ENCODE measurements around the gene G3BP2. TPM values are rescaled to one million over a fixed set of nuclear protein-coding genes. Genes with fewer than 3 reads are reported as not detected.

G3BP2 gene
- total and polyA plus RNA-seq, 2 of the 13 experiments (the other 11 are each of a cell fraction or from before 2014, with no cell fraction given), result 51.7 to 179 TPM

DNA sequence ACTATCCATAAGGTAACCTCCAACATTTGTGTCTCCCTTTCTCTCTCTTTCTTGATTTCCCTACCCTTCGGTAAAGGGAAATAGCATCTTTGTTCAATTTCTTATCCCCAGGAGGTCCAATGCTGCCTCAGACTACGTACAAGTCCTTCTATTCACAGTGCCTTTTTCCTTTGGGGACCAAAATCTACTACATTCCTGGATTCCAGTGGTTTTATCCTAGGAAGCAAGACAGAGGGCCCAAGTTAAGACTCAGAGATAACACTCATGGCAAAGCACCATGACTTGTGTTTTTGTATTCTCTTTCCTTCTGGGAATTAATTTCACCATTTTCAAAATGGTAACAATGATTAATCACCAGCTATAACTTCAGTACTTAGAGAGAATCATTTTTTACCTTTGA is 10.6 kb downstream of the G3BP2 start (continued):
- TF ChIP-seq IRF1 (CRISPR knock-in tag; IDR thresholded peaks at IDR 0.05; ENCODE audit: low read depth) (no peak), MIXL1 (CRISPR knock-in tag; IDR thresholded peaks at IDR 0.05) (no peak)

DNA sequence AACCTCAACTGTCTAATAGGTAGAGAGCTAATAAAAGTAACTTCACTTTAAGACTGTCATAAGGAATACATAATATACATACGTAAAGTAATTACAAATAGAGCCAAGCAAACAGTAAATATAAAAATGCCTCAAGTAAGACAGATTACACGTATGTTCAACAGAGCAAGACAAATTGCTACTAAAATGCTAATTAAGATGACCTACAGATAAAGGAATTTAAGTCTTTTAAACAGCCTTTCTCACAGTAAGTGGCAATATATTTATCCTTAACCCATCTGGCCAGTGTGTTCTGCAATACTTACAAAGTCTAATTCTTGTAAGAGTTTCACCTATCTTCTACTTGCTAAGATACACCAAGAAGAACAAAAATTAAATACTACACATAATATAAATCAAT is 12.7 kb downstream of the G3BP2 start:
- H3K27me3 ChIP-seq (ENCODE audit: control insufficient read depth in 1 of 2, insufficient read depth in 2 of 2, low read length in 2 of 2), result no peaks in the 10 kb centered on the region
- DNase-seq (ENCODE audit: low spot score), result no peak
- H3K4me3 ChIP-seq (replicated peaks in 1 of 3; ENCODE audit: insufficient read depth in 1 of 3, low read depth in 2 of 3, low read length in 3 of 3), result no peak overlapping the region
- no peaks in the 10 kb centered on the region for H3K9me3 ChIP-seq (ENCODE audit: low read length)
- ATAC-seq, result no peak
- H3K79me2 ChIP-seq (ENCODE audit: insufficient read depth, low read length), result peaks cover 58% of the 10 kb centered on the region
- ChIA-PET POLR2A (no interaction called here), CTCF (ENCODE audit: low intra/inter-chr PET ratio, low total read pairs) (no interaction called here)
- intact Hi-C loops (cut with micrococcal nuclease; ENCODE audit: unreplicated experiment) (no loop called here), in situ Hi-C loops (cut with HindIII; ENCODE audit: extremely low pct_ligation_motif_present, low pct_unique_long_range_greater_than_20kb) (no loop called here)
- H3K36me3 ChIP-seq (replicated peaks in 1 of 2; ENCODE audit: control insufficient read depth in 1 of 2, insufficient read depth in 2 of 2, low read length in 2 of 2), result peaks cover 10 to 49% of the 10 kb centered on the region in 2 experiments
- FAIRE-seq, result no peak
- 96% methylated on average over 2 of the region's 2 CpGs for WGBS (ENCODE audit: low lambda C conversion rate)
- no peak overlapping the region for H3K4me2 ChIP-seq (ENCODE audit: low read depth, low read length)
- H3K27ac ChIP-seq (ENCODE audit: extremely low read length, insufficient read depth, low read length), result no peak overlapping the region
- TF ChIP-seq ZMAT5 (CRISPR knock-in tag; IDR thresholded peaks at IDR 0.05; ENCODE audit: borderline replicate concordance, low read depth), result no peak
- TF ChIP-seq KAT7 (CRISPR knock-in tag; IDR thresholded peaks at IDR 0.05; ENCODE audit: borderline replicate concordance), result no peak
- TF ChIP-seq, protein P1, sequence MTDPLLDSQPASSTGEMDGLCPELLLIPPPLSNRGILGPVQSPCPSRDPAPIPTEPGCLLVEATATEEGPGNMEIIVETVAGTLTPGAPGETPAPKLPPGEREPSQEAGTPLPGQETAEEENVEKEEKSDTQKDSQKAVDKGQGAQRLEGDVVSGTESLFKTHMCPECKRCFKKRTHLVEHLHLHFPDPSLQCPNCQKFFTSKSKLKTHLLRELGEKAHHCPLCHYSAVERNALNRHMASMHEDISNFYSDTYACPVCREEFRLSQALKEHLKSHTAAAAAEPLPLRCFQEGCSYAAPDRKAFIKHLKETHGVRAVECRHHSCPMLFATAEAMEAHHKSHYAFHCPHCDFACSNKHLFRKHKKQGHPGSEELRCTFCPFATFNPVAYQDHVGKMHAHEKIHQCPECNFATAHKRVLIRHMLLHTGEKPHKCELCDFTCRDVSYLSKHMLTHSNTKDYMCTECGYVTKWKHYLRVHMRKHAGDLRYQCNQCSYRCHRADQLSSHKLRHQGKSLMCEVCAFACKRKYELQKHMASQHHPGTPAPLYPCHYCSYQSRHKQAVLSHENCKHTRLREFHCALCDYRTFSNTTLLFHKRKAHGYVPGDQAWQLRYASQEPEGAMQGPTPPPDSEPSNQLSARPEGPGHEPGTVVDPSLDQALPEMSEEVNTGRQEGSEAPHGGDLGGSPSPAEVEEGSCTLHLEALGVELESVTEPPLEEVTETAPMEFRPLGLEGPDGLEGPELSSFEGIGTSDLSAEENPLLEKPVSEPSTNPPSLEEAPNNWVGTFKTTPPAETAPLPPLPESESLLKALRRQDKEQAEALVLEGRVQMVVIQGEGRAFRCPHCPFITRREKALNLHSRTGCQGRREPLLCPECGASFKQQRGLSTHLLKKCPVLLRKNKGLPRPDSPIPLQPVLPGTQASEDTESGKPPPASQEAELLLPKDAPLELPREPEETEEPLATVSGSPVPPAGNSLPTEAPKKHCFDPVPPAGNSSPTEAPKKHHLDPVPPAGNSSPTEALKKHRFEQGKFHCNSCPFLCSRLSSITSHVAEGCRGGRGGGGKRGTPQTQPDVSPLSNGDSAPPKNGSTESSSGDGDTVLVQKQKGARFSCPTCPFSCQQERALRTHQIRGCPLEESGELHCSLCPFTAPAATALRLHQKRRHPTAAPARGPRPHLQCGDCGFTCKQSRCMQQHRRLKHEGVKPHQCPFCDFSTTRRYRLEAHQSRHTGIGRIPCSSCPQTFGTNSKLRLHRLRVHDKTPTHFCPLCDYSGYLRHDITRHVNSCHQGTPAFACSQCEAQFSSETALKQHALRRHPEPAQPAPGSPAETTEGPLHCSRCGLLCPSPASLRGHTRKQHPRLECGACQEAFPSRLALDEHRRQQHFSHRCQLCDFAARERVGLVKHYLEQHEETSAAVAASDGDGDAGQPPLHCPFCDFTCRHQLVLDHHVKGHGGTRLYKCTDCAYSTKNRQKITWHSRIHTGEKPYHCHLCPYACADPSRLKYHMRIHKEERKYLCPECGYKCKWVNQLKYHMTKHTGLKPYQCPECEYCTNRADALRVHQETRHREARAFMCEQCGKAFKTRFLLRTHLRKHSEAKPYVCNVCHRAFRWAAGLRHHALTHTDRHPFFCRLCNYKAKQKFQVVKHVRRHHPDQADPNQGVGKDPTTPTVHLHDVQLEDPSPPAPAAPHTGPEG (CRISPR knock-in tag; IDR thresholded peaks at IDR 0.05), result no peak
- TF ChIP-seq NONO (IDR thresholded peaks at IDR 0.05), result no peak
- no peak for TF ChIP-seq NONO (CRISPR knock-in tag; conservative IDR thresholded peaks at IDR 0.05)
- no peak for TF ChIP-seq HIVEP1 (CRISPR knock-in tag; IDR thresholded peaks at IDR 0.05)
- no peak for TF ChIP-seq ZMYM3 (CRISPR knock-in tag; IDR thresholded peaks at IDR 0.05)
- TF ChIP-seq ZNF235 (CRISPR knock-in tag; IDR thresholded peaks at IDR 0.05; ENCODE audit: borderline replicate concordance), result no peak
- TF ChIP-seq, protein P2, sequence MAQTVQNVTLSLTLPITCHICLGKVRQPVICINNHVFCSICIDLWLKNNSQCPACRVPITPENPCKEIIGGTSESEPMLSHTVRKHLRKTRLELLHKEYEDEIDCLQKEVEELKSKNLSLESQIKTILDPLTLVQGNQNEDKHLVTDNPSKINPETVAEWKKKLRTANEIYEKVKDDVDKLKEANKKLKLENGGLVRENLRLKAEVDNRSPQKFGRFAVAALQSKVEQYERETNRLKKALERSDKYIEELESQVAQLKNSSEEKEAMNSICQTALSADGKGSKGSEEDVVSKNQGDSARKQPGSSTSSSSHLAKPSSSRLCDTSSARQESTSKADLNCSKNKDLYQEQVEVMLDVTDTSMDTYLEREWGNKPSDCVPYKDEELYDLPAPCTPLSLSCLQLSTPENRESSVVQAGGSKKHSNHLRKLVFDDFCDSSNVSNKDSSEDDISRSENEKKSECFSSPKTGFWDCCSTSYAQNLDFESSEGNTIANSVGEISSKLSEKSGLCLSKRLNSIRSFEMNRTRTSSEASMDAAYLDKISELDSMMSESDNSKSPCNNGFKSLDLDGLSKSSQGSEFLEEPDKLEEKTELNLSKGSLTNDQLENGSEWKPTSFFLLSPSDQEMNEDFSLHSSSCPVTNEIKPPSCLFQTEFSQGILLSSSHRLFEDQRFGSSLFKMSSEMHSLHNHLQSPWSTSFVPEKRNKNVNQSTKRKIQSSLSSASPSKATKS (CRISPR knock-in tag; IDR thresholded peaks at IDR 0.05), result no peak
- no peak for TF ChIP-seq ZNF850 (CRISPR knock-in tag; conservative IDR thresholded peaks at IDR 0.05)
- no peak for TF ChIP-seq PCBP2 (optimal IDR thresholded peaks at IDR 0.05; ENCODE audit: low read depth, low read length, poor library complexity, severe bottlenecking)
- no peak for TF ChIP-seq ZNF564 (CRISPR knock-in tag; IDR thresholded peaks at IDR 0.05)
- peaks cover 14% of the 10 kb centered on the region for H3K4me1 ChIP-seq (ENCODE audit: insufficient read depth, low read length)
- H2AFZ ChIP-seq (ENCODE audit: low read length), result no peak overlapping the region
- BruUV-seq (replicated peaks), result no TSS peak
- H4K20me1 ChIP-seq (ENCODE audit: insufficient read depth, low read length), result peaks cover 25% of the 10 kb centered on the region
- no peak overlapping the region for H3K9ac ChIP-seq (ENCODE audit: insufficient read depth, low read depth, low read length)

Measured in HepG2 (cell line).